Uterus (tissue), 4 donors: ENCODE results near the gene HOXD1. TPM values are rescaled to one million over a fixed set of nuclear protein-coding genes. Genes with fewer than 3 reads are reported as not detected.

Experiments used
- DNase-seq, 2 donors: peaks; one replicate each; pipeline ENCODE4 v3.0.0-alpha.2; 2019 to 2020
- H3K27ac ChIP-seq, 2 donors: fragments of 200-600 bp; sonication (generic); 1 replicate in 1 of 2; 2 replicates in 1 of 2; pipeline ENCODE4 v1.5.1; 2016 to 2018
- H3K27me3 ChIP-seq, 2 donors: fragments of 200-600 bp; sonication (generic); one replicate each; pipeline ENCODE4 v1.5.1; 2018 to 2019; ENCODE audit warnings: control low read depth in 1 of 2
- H3K36me3 ChIP-seq, 2 donors: fragments of 200-600 bp; sonication (generic); one replicate each; pipeline ENCODE4 v1.5.1; 2019; ENCODE audit warnings: control low read depth in 1 of 2
- H3K4me1 ChIP-seq, 2 donors: fragments of 200-600 bp; sonication (generic); one replicate each; pipeline ENCODE4 v1.5.1; 2018 to 2019; ENCODE audit warnings: control low read depth in 1 of 2
- H3K4me3 ChIP-seq, 2 donors: fragments of 200-600 bp; sonication (generic); 1 replicate in 1 of 2; 2 replicates in 1 of 2; pipeline ENCODE4 v1.5.1; 2018 to 2019; ENCODE audit warnings: mild to moderate bottlenecking in 1 of 2
- H3K9me3 ChIP-seq, 2 donors: fragments of 200-600 bp; sonication (generic); one replicate each; pipeline ENCODE4 v1.5.1; 2019; ENCODE audit warnings: control low read depth in 1 of 2
- POLR2A ChIP-seq, 2 donors: fragments of 450-650 bp; IDR thresholded peaks; one replicate each; pipeline ENCODE4 v1.6.1; 2016; ENCODE audit warnings: antibody characterized with exemption in 2 of 2, mild to moderate bottlenecking in 1 of 2, moderate library complexity in 1 of 2
- intact Hi-C: fragments of 100-400 bp; cut with DNase I; formaldehyde crosslinking; loops from one replicate; pipeline ENCODE4 v1.15.1; 2023; ENCODE audit warnings: low total_unique reads
- total RNA-seq, 4 donors: library from RNA; depleted of rRNA in 3 of 4; stranded (reverse); fragments of >200 nt in 3 of 4; gene quantifications; one replicate each; pipeline versions ENCODE4 v1.1.0 to v1.2.4, GENCODE V29; 2014 to 2023
- TF ChIP-seq, protein P1 (sequence below), 4 experiments: fragments of 200-600 bp in 2 of 4; fragments of 450-650 bp in 2 of 4; sonication (generic) in 2 of 4; IDR thresholded peaks; one replicate each; pipeline ENCODE4 v1.5.1; 2016 to 2019; ENCODE audit warnings: antibody characterized with exemption in 4 of 4, mild to moderate bottlenecking in 2 of 4, moderate library complexity in 1 of 4
- donor health status: DM: yes; HTN: yes; CAD: no.

The HOXD1 gene
- total RNA-seq, 4 donors from 2014 or later = 0.21 to 2.9 (median 0.52) TPM; not detected in 1

DNA sequence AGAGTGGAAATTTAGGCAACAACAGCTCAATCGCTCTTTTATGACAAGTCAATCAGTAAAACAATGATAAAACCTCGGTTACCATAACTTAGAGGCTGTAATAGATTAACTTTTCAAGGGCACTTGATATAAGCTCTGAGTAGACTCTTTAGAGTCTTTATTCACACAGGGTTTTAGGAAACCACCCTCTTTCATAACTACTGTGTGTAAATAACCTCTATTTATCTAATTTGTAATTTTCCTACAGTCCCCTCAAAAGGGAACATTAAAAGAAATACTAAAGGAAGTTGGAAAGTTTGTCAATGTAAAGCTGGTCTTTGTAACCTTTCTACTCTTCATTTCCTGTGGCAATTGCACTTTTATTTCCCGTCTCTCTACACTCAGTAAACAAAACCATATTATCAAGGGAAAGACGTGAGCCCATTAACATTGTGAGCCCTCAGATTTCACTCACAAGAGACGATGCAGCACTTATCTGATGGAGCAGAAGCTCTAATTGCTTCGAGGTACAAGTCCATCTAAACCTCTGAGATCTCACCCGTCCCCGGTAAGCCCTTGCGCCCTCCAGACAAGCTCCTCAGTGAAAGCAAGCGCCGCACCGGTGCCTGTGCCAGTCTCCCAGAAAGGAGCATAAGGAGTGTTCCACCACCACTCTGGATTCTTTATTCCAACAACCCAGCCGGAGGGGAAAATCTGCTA is 1.1 kb upstream of the HOXD1 start:
- Histone ChIP-seq H3K27ac (peak overlapping the region; percentile 74 to 79), H3K36me3 (no peaks in the 10 kb centered on the region), H3K4me1 (peaks cover 0 to 9% of the 10 kb centered on the region in 2 donors), H3K27me3 (peaks cover 0 to 4% of the 10 kb centered on the region in 2 donors), H3K9me3 (no peaks in the 10 kb centered on the region), H3K4me3 (peak overlapping the region; percentile 69 to 82)
- intact Hi-C loops = no loop called here
- TF ChIP-seq POLR2A (IDR thresholded peaks at IDR 0.05) = no peak
- TF ChIP-seq, protein P1, sequence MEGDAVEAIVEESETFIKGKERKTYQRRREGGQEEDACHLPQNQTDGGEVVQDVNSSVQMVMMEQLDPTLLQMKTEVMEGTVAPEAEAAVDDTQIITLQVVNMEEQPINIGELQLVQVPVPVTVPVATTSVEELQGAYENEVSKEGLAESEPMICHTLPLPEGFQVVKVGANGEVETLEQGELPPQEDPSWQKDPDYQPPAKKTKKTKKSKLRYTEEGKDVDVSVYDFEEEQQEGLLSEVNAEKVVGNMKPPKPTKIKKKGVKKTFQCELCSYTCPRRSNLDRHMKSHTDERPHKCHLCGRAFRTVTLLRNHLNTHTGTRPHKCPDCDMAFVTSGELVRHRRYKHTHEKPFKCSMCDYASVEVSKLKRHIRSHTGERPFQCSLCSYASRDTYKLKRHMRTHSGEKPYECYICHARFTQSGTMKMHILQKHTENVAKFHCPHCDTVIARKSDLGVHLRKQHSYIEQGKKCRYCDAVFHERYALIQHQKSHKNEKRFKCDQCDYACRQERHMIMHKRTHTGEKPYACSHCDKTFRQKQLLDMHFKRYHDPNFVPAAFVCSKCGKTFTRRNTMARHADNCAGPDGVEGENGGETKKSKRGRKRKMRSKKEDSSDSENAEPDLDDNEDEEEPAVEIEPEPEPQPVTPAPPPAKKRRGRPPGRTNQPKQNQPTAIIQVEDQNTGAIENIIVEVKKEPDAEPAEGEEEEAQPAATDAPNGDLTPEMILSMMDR (IDR thresholded peaks at IDR 0.05) = no peak
- DNase-seq = no peak

DNA sequence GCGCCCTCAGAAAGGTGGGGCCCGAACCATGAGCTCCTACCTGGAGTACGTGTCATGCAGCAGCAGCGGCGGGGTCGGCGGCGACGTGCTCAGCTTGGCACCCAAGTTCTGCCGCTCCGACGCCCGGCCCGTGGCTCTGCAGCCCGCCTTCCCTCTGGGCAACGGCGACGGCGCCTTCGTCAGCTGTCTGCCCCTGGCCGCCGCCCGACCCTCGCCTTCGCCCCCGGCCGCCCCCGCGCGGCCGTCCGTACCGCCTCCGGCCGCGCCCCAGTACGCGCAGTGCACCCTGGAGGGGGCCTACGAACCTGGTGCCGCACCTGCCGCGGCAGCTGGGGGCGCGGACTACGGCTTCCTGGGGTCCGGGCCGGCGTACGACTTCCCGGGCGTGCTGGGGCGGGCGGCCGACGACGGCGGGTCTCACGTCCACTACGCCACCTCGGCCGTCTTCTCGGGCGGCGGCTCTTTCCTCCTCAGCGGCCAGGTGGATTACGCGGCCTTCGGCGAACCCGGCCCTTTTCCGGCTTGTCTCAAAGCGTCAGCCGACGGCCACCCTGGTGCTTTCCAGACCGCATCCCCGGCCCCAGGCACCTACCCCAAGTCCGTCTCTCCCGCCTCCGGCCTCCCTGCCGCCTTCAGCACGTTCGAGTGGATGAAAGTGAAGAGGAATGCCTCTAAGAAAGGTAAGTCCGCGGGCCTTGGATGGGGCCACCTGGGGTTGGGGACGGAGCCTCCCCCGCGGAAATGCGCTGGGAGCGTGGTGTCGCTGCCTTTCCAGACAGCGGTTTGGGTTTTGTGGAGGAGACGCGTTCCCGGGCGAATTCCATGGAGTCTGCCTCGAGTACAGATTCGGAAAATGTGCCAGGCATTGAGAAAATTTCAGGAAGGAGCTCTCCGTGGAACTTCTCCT is 559 bp downstream of the HOXD1 start:
- TF ChIP-seq, protein P1 (IDR thresholded peaks at IDR 0.05) = peak in 1 of 4 experiments; percentile 18
- TF ChIP-seq POLR2A (IDR thresholded peaks at IDR 0.05) = peak in 1 of 2 donors; percentile 21
- H3K27ac ChIP-seq = peak overlapping the region; percentile 74 to 79
- H3K27me3 ChIP-seq = peaks cover 0 to 4% of the 10 kb centered on the region in 2 donors
- no peak for DNase-seq
- H3K9me3 ChIP-seq = no peaks in the 10 kb centered on the region
- intact Hi-C loops = no loop called here
- peaks cover 0 to 9% of the 10 kb centered on the region in 2 donors for H3K4me1 ChIP-seq
- peak overlapping the region; percentile 69 to 82 for H3K4me3 ChIP-seq
- H3K36me3 ChIP-seq = no peaks in the 10 kb centered on the region

DNA sequence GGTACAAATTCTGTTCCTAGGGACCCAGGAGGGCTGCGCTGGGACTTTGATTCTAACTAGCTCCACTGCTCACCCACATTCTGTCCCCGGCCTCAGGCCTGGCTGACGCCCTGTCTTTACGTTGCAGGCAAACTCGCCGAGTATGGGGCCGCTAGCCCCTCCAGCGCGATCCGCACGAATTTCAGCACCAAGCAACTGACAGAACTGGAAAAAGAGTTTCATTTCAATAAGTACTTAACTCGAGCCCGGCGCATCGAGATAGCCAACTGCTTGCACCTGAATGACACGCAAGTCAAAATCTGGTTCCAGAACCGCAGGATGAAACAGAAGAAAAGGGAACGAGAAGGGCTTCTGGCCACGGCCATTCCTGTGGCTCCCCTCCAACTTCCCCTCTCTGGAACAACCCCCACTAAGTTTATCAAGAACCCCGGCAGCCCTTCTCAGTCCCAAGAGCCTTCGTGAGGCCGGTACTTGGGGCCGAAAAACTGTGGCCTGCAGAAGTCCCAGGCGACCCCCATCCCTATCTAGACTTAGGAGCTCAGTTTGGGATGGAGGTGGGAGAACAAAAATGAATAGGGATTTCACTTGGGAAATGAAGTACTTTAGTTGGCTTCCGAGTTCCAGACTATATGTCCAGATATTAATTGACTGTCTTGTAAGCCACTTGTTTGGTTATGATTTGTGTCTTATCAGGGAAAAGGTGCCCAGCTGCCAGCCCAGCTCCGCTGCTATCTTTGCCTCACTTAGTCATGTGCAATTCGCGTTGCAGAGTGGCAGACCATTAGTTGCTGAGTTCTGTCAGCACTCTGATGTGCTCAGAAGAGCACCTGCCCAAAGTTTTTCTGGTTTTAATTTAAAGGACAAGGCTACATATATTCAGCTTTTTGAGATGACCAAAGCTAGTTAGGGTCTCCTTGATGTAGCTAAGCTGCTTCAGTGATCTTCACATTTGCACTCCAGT is 1.5 kb downstream of the HOXD1 start:
- peak overlapping the region in 1 of 2 donors; percentile 82 for H3K4me3 ChIP-seq
- peaks cover 0 to 9% of the 10 kb centered on the region in 2 donors for H3K4me1 ChIP-seq
- H3K27ac ChIP-seq = no peak overlapping the region
- H3K36me3 ChIP-seq = no peaks in the 10 kb centered on the region
- TF ChIP-seq POLR2A (IDR thresholded peaks at IDR 0.05) = no peak
- TF ChIP-seq, protein P1 (IDR thresholded peaks at IDR 0.05) = no peak
- DNase-seq = no peak
- intact Hi-C loops = no loop called here
- H3K27me3 ChIP-seq = peaks cover 0 to 4% of the 10 kb centered on the region in 2 donors
- H3K9me3 ChIP-seq = no peaks in the 10 kb centered on the region

DNA sequence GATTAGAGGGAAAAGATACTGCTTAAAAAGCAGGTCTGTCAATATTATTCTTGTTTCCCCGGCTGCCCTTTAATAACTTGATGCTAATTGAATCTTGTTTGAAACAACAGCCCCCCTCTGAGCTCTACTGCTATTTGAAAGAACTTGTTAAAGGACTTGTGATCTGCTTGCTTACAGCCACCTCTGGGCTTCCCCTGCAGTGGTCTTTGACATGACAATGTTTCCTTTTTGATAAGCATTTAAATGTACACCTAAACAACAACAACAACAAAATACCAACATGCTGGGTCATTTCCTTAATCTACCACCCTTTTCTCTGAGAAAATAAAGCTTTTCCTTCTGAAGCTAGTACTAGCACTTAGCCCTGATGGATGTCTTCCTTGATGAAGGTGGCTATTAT is 3.9 kb downstream of the HOXD1 start:
- Histone ChIP-seq H3K4me3 (no peak overlapping the region), H3K36me3 (no peaks in the 10 kb centered on the region), H3K27me3 (peaks cover 0 to 4% of the 10 kb centered on the region in 2 donors), H3K4me1 (peaks cover 0 to 9% of the 10 kb centered on the region in 2 donors), H3K9me3 (no peaks in the 10 kb centered on the region), H3K27ac (no peak overlapping the region)
- intact Hi-C loops = no loop called here
- DNase-seq = no peak
- TF ChIP-seq, protein P1 (IDR thresholded peaks at IDR 0.05) = no peak
- TF ChIP-seq POLR2A (IDR thresholded peaks at IDR 0.05) = no peak
